NCI-H526 treated with DMSO at 0.1 percent for 48 hours (cell line): ENCODE results near the gene DUSP3.

Experiments
- DNase-seq: peaks from one replicate; lab custom pipeline; 2025; lab: John Stamatoyannopoulos, UW

Gene DUSP3

DNA sequence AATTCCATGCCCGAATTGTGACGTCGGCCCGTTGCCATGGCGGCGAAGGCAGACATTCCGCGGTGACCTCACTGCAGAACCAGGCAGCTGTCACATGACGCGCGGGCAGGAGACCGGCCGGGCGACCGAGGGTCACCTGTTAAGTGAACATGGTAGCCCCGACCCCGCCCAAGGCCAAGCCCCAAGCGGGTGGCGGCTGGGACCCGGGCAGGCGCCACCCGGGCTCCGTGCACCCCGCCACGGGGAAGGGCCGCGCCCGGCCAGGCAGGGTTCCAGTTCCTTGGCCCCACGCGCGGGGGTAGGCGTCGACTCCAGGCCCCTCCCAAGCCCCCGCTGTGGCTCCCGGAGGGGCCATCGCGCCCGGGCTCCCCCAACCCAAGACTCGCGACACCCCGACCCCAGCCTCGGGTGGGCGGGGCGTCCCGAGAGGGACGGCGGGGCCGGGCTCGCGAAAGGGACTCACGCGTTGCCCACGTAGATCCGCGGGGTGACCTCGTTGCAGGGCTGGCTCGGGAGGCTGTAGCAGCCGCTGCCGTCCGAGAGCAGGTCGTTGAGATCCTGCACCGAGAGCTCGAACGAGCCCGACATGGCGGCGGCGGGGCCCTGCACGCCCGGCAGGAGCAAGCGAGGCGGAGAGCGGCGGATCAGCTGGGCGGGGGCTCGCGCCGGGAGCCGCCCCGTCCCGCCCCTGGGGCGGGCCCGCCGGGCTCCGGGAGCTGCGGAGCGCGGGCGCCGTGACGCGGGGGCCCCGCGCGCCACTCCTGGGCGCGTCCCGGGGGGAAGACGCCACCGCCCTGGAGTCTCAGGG, at the start of gene DUSP3:
Gene DUSP3 (minus strand): TSS at position 641 of the 808 bp plus-strand sequence. CDS start 53 bp downstream, at position 588.
- peak; percentile 49 for DNase-seq

DNA sequence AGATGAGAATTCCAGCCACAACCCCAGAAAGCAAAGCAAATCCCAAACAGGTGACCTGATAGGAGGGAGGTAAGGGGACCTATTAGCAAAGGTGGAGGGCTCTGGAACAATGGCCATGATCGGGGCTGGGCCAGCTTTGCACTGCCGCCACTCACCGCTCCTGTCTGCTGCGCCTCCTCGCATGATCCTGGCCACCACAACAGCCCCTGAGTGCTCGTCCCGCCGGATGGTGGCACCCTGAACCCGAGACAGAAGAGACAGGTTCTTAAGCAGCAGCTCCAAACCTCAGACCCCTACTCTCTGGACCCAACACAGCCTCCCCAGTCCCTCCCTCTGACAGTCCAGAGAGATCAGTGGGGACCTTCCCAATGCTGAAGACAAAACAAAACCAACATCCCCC, 48.8 kb upstream of the DUSP3 start:
- DNase-seq, result no peak

DNA sequence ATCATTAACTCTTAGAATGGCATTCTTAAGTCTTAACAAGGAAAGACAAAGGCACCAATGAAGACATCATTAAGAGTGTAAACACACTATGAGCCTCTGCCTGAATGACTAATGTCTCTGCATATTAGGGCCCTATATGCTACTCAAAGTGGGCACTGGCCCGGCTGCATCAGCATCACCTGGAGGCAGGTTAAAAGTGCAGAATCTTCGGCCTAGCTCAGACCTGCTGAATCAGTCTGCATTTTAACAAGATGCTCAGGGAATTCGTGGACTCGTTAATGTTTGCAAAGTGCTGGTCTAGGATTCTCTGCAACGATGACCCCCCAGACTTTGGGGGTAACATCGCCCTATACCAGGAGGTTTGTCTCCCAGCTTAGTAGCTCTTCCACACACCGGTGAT, 47.4 kb upstream of the DUSP3 start:
- no peak for DNase-seq

DNA sequence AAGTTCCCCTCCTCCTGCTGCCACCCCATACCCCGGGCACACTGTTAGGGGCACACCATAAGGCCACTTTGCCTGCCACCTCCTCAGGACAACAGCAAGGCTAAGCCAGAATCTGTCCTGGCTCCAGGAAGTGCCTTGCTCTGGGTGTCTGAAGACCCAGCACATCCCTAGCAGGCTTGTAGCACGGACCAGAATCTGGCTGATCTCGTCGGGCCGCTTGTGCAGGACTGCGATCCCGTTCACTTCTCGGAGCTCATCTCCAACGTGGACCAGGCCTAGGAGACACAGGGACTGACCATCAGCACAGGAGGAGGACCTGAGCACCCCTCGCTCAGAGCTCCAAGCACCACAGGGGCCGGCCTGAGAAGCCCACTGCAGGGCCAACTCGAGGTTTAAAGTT, 46.8 kb upstream of the DUSP3 start:
- DNase-seq, result no peak

DNA sequence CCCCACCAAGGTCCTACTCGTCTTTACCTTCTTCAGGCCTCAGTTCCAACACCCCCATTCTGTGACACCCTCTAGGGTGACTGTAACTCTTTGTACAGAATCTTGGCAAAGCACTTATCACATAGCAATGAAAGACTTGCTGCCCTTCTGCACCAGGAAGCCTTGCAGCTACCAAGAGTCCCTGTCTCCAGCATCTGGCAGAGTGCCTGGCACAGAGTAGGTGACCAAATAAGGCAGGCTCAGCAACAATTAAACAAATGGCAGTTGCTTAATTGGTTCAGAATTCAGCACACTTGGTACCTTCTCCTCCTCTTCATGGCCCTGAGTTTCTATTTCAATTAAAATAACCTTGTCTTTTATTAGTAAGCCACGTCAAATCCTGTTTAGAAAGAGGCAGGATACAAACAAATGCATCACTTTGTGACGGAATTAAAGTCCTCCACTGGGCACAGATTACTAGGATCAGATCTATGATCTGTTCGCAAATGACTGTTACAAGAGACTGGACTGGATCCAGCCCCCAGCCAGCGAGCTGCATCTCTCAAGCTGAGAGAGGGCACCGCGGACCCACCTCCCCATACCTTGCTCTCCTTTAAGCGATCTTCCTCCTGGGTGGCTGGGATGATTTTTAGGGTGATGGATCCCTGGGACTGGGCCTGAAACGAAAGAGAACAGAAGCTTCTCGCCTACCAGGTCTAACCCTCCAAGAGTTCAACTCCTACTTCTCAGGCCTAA, 44.7 kb upstream of the DUSP3 start:
- no peak for DNase-seq

DNA sequence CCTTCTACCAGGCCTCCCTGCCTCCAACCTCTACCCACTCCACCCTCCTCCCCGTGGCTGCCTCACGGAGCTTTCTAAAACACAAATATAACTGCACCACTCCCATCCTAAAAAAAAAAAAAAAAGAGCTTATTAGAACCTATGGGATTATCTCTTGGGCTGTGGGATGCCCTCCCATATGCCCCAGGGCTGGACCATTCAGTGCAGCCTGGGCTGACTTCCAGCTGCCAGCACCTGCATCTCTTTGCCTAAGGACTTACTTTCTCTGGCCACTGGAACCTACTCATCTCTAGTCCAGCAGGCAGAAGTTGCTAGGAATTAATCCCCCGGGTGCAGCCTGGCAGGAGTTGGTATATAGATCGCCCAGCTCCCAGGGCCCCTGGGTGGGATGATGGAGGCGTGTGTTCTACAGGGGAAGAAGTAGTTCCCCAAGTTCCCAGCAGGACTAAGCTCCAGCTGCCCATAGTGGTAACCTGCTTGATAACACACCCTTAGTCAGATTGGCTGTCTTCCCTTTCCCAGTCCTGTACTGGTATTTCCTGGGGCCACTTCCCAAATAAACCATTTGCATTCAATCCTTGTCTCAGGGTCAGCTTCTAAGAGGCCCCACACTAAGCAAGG, 43.9 kb upstream of the DUSP3 start:
- no peak for DNase-seq

DNA sequence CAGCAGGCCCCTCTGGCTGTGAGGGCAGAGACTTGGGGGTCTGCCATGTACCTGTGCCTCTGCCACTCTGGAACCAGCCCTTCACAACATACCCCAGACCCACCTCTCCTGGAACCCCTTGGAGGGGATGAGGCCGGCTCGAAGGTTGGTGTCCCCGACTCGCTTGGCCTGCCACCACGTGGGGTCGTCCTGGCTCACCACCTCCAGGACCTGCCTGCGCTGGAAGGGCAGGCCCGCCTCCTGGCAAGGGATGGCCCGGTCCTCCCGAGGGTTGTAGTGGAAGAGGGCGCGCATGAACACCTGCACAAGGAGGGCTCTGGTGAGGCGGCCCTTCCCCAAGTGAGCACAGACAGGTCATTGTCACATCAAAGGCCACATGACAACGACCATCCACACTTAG, 42.0 kb upstream of the DUSP3 start:
- no peak for DNase-seq

DNA sequence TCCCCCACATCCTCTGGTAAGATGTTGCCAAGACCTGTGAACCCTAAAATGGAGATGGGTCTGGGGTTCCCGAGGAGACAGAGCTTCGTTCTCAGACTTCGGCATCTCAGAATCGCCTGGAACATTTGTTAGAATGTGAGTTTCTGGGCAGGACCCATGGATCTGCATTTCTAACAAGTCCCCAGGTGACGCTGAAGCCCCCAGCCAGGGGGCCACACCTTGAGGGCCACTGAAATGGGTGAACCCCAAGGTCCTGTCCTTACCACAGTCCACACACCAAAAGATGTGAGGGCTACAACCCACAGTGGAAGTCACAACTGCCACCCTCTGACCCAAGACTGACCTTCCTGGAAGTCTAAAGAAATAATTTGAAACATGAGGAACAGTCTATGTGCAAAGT, 40.2 kb upstream of the DUSP3 start:
- no peak for DNase-seq

DNA sequence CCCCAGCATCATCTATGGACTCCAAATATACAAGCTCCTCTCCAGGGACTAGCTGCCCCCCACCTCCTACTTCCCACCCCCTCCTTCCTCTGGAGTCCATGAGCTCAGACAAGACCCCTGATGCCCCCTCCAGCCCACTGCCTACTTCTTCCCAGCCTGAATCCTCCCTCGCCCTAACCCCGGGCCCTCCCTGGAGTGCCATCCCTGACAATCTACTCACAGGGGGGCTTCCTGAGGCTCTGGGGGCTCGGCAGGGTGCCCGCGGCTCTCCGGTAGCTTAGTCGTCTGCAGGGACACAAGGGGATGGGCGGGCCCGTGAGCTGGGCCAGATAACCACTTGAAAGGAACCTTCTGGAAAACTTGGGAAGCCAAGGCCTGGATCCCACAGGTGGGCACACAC, 39.0 kb upstream of the DUSP3 start:
- DNase-seq, result no peak

DNA sequence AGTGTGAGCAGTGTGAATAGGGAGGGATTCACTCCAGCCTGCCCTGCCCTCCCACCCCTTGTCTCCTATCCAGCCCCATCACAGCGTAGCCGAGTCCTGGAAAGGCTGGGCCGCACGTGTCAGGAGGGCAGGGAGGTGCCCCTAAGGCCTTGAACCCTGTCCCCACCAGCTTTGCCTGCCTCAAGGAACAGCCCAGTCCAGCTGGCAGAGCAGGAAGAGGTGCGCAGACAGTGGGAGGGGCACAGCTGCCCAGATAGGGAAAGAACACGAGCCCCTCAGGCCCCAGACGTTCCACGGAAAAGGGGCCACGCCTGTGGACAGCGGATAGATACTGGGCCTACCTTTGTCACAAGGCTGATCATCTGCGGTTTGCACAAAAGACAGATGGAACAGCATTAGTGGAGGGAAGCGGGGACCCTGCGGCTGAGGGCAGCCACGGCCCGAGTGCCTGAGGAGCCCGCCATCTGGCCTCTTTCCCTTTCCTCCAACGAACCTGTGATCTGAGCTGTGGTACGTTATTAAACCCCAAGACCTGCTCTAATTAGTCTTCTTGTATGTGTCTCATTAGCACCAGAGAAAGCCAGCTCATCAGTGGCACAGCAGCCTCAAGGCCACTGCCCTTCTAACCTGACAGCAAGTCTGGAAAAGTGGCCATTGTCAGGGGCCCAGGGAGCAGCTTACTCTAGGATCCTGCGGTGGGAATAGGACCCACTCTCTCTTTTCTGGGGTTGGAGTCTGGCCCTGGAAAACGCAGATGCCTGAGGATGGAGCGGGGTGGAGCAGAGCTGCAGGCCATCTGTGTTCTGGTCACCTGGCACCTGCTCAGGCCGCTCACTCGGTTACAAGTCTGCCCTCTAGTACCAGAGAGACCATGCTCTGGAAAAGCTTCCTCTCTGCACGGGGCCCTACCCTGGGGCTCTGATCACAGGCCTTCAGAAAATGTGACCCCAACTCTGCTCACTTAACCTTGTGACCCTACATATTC, 37.9 kb upstream of the DUSP3 start:
- DNase-seq, result no peak

DNA sequence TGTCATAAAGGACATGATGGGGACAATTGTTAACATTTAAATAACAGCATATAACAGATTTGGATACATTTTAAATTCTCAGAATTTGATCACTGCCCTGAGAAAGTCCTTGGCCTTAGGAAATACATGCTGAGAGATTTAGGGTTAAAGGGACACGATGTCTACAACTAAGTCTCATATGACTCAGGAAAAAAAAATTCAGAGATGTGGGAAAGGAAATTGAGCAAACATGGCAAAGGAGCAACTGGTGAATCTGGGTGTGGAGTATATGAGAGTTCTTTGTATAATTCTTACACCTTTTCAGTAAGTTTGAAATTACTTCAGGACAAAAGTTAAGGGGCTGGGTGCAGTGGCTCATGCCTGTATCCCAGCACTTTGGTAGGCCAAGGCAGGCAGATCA, 35.9 kb upstream of the DUSP3 start:
- DNase-seq, result no peak

DNA sequence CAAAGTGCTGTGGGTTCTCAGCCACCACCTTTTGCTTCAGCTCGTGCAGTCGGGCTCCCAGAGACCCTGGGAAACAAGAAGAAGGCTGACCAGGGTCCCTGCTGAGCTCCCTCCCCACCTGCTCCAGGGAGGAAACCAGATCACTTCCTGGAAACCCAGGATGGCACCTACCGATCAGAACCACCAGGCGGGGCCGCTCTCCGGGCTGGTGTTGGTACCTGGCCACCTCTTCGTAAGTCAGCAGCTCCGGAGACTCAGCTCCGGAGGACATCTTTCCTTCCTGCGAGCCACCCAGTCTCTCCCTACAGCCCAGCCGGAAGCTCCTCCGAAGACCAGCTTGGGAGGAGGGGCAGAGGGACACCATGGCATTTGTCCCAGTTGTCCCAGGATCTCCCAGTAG, 35.2 kb upstream of the DUSP3 start:
- DNase-seq, result no peak

DNA sequence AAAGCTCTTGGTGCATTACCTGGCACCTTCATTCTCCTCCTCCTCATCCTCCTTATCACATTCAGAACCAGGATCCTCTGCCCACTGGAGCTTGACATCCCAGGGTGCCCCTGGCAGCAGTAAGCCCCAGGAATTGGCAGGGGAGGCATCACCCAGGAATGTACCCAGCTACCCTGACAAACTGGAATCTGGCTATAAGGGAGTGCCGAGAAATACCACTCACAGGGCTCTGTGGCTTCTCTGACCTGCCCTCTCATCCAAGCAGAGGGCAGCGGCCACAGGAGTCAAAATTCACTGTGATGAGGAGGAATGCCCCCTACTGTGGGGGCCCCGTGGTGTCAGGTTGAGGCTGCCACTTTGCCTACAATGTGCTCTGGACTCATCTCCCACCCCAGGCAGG, 34.6 kb upstream of the DUSP3 start:
- no peak for DNase-seq

DNA sequence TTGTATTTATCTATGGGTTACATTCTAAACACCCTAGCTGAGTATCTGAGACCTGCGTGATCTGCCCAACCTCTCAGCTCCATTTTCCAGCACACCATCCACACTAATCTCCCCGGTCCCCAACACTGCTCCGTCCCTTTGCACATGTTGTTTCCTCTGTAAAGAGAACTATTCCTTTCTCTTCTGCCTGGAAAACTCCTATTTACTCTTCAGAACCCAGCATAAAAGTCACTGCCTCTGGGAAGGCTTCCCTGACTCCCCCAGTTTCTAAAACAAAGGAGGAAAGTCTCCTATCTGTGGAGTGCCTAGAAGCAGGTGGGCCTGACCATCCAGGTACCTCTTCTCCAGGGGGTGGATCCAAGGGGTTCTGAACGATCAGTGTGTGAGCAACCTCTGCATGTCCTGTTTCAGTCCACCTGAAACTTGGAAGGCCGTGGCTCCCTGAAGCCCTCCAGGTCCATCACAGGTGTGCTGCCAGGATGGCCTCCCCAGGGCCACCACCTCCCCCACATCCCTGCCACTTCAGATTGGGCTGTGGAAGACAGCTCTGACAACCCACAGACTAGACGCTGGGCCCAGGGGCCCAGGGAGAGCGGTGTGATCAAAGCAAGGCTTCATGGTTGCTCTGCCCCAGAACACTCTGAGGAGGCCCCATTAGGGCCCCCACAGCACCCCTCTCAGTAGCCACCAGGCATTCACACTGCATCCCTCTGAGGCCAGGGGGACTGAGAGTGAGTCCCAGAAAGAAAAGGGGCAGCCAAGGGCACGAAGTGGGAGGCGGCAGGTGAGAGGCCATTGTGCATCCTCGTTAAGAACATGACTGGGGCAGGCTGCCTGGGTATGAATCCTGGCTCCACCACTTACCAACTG, 33.9 kb upstream of the DUSP3 start:
- no peak for DNase-seq

DNA sequence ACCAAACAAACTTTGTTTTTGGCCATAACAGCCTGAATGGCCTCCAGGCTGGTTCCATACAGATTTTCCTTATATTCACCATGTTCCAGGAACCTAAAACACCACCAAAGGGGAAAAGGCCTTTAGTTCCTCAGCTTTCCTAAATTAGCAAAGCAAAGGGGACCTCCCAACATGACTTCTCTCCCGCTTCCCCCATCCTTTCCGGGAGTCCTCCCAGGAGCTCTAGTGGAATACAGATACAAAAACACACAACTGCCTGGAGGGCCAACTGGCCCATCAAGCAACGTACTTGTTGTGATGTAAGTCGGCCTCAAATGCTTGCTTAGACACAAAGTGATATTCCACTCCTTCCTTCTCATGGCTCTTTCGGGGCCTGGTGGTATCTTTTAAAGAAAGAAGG, 32.0 kb upstream of the DUSP3 start:
- no peak for DNase-seq

DNA sequence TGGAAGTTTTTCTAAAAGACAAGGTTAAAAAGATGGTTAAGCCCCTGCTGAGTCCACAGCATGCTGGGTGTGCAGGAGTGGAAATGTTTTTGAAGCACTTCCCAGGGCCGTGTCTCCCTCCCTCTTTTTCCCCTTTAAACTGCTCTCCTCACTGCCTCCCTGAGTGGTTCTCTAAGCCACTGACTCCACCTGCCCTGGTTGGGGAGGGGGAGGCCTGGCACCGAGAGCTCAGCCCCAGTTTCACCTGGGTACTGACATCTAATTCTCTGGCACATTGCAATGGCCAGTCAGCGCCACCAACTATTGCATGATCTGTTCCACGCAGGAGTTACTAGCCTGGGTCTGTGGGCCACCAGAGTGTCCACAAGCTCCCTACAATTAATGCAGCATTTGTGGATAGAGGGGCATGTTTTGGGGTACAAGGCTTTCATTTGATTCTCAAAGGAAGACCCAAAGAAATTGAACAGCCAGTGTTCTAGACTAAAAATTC, 31.5 kb upstream of the DUSP3 start:
- DNase-seq, result no peak

DNA sequence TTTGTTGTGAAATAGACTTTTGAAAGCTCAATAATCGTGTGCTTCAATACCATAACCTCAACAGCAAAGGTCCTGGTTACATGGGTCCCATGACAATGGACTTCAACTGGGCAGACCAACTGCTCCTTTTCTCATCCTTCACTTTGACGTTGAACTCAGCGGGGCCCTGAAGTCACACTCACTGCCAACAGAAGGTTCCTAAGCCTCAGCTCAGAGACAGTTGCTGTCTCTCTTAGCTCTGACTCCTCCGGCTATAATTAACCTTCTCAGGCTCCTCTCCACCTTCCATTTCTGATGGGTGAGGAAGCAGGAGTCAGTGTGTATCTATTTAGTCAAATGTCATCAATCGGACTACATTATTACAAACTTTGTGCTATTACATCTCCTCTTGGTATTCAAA, 30.3 kb upstream of the DUSP3 start:
- peak; percentile 88 for DNase-seq

DNA sequence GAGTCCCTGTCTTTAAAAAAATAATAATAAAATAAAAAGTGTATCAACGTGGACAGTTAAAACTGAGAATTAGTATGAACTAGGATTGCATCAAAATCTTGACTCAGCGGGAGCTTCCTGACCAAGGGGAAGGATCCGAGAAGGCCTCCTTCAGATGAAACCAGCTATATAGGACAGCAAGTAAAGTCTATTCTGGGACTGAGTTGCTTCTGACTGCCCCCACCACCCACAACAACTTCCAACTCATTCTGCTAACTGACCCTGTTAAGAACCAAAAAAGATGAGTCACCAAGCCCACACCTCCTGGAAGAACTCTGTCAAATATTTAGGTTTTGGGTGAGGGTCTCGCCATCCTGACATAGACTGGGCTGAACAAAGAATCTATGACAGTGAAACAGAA, 29.3 kb upstream of the DUSP3 start:
- no peak for DNase-seq

DNA sequence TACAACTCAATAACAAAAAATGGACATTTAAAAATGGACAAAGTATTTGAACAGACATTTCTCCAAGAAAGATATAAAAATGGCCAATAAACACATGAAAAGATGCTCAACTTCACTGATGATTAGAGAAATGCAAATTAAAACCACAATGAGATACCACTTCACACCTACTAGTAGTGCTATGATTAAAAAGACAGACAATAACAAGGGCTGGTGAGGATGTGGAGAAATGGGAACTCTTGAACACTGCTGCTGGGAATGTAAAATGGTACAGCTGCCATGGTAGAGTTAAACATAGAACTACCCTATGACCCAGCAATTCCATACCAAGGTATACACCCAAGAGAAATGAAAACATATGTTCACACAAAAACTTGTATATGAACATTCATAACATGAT, 26.3 kb upstream of the DUSP3 start:
- DNase-seq, result no peak

DNA sequence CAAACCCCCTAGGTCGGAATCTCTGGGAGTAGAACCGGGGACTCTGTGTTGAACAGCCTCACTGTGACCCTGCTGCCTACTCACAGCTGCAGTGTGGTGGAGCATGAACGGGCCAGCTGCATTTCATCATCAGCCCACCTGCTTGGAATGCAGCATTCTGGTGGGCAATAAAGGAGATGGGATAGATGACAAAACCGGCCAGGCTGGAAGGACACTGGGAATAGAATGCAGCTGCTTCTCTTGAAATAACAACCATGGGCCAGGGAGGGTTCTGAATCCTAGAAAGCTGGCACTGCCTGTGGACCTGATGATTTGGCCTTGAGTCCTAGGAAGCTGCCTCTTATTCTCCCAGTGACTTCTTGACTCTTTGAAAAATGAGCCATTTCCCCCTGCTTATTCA, 25.0 kb upstream of the DUSP3 start:
- DNase-seq, result no peak

DNA sequence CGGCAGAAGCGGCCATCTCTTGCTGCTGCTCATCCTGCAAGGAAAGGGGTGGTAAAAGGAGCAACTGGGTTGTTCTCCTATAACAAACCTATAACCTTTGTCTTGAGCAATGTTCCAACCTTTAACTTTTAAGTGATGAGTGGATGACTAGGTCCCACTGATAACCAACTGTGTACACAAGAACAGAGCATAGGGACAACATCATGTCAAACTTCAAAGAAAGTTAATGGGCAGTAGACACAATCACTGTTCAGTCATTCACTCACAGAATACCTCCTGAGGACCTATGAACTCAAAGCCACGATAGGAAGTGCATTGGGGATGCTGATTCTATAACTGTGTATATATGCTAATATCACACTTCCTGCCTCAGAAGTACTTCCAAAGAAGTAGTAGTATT, 23.1 kb upstream of the DUSP3 start:
- no peak for DNase-seq
